Neural progenitor cell (in vitro differentiated cells): ENCODE results near the gene ATG16L2. TPM values are rescaled to one million over a fixed set of nuclear protein-coding genes. Genes with fewer than 3 reads are reported as not detected.
A peak's percentile ranks its signal among the peaks of the same experiment; 100 is the strongest.

Experiments
- DNase-seq: peaks from one replicate; pipeline ENCODE4 v3.0.0-alpha.2; 2016; ENCODE audit warnings: low spot score
- H2AFZ ChIP-seq: fragments of 200-600 bp; sonication (generic); replicated peaks from 2 replicates; pipeline ENCODE4 v1.6.1; 2016; ENCODE audit warnings: antibody characterized with exemption
- H3F3A ChIP-seq: fragments of 200-600 bp; sonication (generic); 2 replicates; pipeline ENCODE4 v1.6.1; 2016; ENCODE audit warnings: antibody characterized with exemption, low read depth
- H3K27ac ChIP-seq: fragments of 200-600 bp; sonication (generic); 2 replicates; pipeline ENCODE4 v1.5.1; 2016; ENCODE audit warnings: mild to moderate bottlenecking
- H3K27me3 ChIP-seq: fragments of 200-600 bp; sonication (generic); 2 replicates; pipeline ENCODE4 v1.6.1; 2016; ENCODE audit warnings: mild to moderate bottlenecking, moderate library complexity
- H3K36me3 ChIP-seq: fragments of 200-600 bp; sonication (generic); 2 replicates; pipeline ENCODE4 v1.5.1; 2016
- H3K4me1 ChIP-seq: fragments of 200-600 bp; sonication (generic); 2 replicates; pipeline ENCODE4 v1.6.1; 2016; ENCODE audit warnings: mixed run types
- H3K4me2 ChIP-seq: fragments of 200-600 bp; sonication (generic); 2 replicates; pipeline ENCODE4 v1.6.1; 2016
- H3K4me3 ChIP-seq: fragments of 200-600 bp; sonication (generic); 2 replicates; pipeline ENCODE4 v1.5.1; 2016
- H3K79me2 ChIP-seq: fragments of 200-600 bp; sonication (generic); 2 replicates; pipeline ENCODE4 v1.6.1; 2016; ENCODE audit warnings: low read depth
- H3K9ac ChIP-seq: fragments of 200-600 bp; sonication (generic); 2 replicates; pipeline ENCODE4 v1.6.1; 2016
- H3K9me3 ChIP-seq: fragments of 200-600 bp; sonication (generic); 2 replicates; pipeline ENCODE4 v1.5.1; 2016; ENCODE audit warnings: low read depth
- H4K20me1 ChIP-seq: fragments of 200-600 bp; sonication (generic); 2 replicates; pipeline ENCODE4 v1.6.1; 2016; ENCODE audit warnings: low read depth
- H3K27ac Mint-ChIP-seq: 3 replicates; pipeline ENCODE4 v1.8.0; 2021; ENCODE audit warnings: mixed read lengths
- H3K27me3 Mint-ChIP-seq: 2 replicates; pipeline ENCODE4 v1.8.0; 2022; ENCODE audit warnings: low read depth, mild to moderate bottlenecking, inconsistent platforms, moderate library complexity, mixed read lengths; ENCODE audit not compliant: insufficient read depth
- H3K36me3 Mint-ChIP-seq: 3 replicates; pipeline ENCODE4 v1.8.0; 2021; ENCODE audit warnings: mixed read lengths
- H3K4me1 Mint-ChIP-seq: 3 replicates; pipeline ENCODE4 v1.8.0; 2021; ENCODE audit warnings: mixed read lengths
- H3K4me3 Mint-ChIP-seq: 3 replicates; pipeline ENCODE4 v1.8.0; 2021; ENCODE audit warnings: mild to moderate bottlenecking, moderate library complexity, mixed read lengths
- H3K9me3 Mint-ChIP-seq: 3 replicates; pipeline ENCODE4 v1.8.0; 2020; ENCODE audit warnings: mixed read lengths
- CTCF ChIP-seq: fragments of 200-600 bp; sonication (generic); IDR thresholded peaks from 2 replicates; pipeline ENCODE4 v1.5.1; 2017; ENCODE audit warnings: antibody characterized with exemption, mild to moderate bottlenecking
- EZH2 ChIP-seq: fragments of 200-600 bp; sonication (generic); IDR thresholded peaks from 2 replicates; pipeline ENCODE4 v1.6.1; 2017; ENCODE audit warnings: antibody characterized with exemption, mild to moderate bottlenecking, moderate library complexity
- EZH2phosphoT487 ChIP-seq: fragments of 200-600 bp; sonication (generic); IDR thresholded peaks from 2 replicates; pipeline ENCODE4 v1.6.1; 2017; ENCODE audit warnings: antibody characterized with exemption
- total RNA-seq: library from RNA; depleted of rRNA; stranded (reverse); fragments of >200 nt; gene quantifications from 2 replicates; pipeline ENCODE4 v1.2.3, GENCODE V29; 2015; ENCODE audit warnings: low replicate concordance

ATG16L2 gene
- total RNA-seq, 1 donor from 2014 or later: 20.5 TPM

- Histone ChIP-seq H3K27ac (no peak overlapping the region), H3K27me3 (no peaks in the 10 kb centered on the region), H3K36me3 (no peaks in the 10 kb centered on the region), H3K79me2 (no peaks in the 10 kb centered on the region), H4K20me1 (no peaks in the 10 kb centered on the region), H3K9me3 (no peaks in the 10 kb centered on the region), H3K4me2 (no peak overlapping the region), H3K9ac (no peak overlapping the region), H2AFZ (no peak overlapping the region), H3K4me3 (no peak overlapping the region), H3F3A (peaks cover 9% of the 10 kb centered on the region), H3K4me1 (peaks cover 10% of the 10 kb centered on the region)
- H3K9me3 Mint-ChIP-seq: no peaks in the 10 kb centered on the region
- no peak overlapping the region for H3K27ac Mint-ChIP-seq
- no peak overlapping the region for H3K4me3 Mint-ChIP-seq
- H3K36me3 Mint-ChIP-seq: peaks cover 28% of the 10 kb centered on the region
- no peak for TF ChIP-seq EZH2phosphoT487
- TF ChIP-seq EZH2: no peak
- no peak for TF ChIP-seq CTCF
- H3K4me1 Mint-ChIP-seq: peaks cover 3% of the 10 kb centered on the region
- H3K27me3 Mint-ChIP-seq: no peaks in the 10 kb centered on the region
- DNase-seq: no peak
These were observed 26.6 kb downstream of the ATG16L2 start for GRCh38 chr11:72840780-72841179.

- no peak overlapping the region for H3K27ac Mint-ChIP-seq
- no peak for DNase-seq
- Histone ChIP-seq H3K9ac (no peak overlapping the region), H3K4me1 (peaks cover 10% of the 10 kb centered on the region), H3K36me3 (no peaks in the 10 kb centered on the region), H4K20me1 (no peaks in the 10 kb centered on the region), H3K27ac (peak overlapping the region; percentile 38), H2AFZ (no peak overlapping the region), H3K4me3 (no peak overlapping the region), H3K79me2 (no peaks in the 10 kb centered on the region), H3F3A (peaks cover 9% of the 10 kb centered on the region), H3K4me2 (no peak overlapping the region), H3K9me3 (no peaks in the 10 kb centered on the region), H3K27me3 (no peaks in the 10 kb centered on the region)
- H3K9me3 Mint-ChIP-seq: no peaks in the 10 kb centered on the region
- peaks cover 3% of the 10 kb centered on the region for H3K27me3 Mint-ChIP-seq
- H3K4me1 Mint-ChIP-seq: no peaks in the 10 kb centered on the region
- H3K36me3 Mint-ChIP-seq: peaks cover 30% of the 10 kb centered on the region
- no peak for TF ChIP-seq CTCF
- TF ChIP-seq EZH2: no peak
- no peak for TF ChIP-seq EZH2phosphoT487
- H3K4me3 Mint-ChIP-seq: no peak overlapping the region
These were observed 27.2 kb downstream of the ATG16L2 start for GRCh38 chr11:72841397-72841796.

- peak; percentile 33 for DNase-seq
- H2AFZ ChIP-seq: no peak overlapping the region
- TF ChIP-seq EZH2phosphoT487 (no peak), CTCF (no peak), EZH2 (no peak)
- Mint-ChIP-seq H3K9me3 (no peaks in the 10 kb centered on the region), H3K4me1 (no peaks in the 10 kb centered on the region), H3K27ac (no peak overlapping the region), H3K4me3 (no peak overlapping the region), H3K36me3 (peaks cover 33% of the 10 kb centered on the region), H3K27me3 (peaks cover 4% of the 10 kb centered on the region)
- H3K9ac ChIP-seq: no peak overlapping the region
- H3K4me3 ChIP-seq: no peak overlapping the region
- no peaks in the 10 kb centered on the region for H3K27me3 ChIP-seq
- no peaks in the 10 kb centered on the region for H3K9me3 ChIP-seq
- H3F3A ChIP-seq: peaks cover 9% of the 10 kb centered on the region
- H3K79me2 ChIP-seq: no peaks in the 10 kb centered on the region
- H3K36me3 ChIP-seq: no peaks in the 10 kb centered on the region
- no peak overlapping the region for H3K4me2 ChIP-seq
- H3K27ac ChIP-seq: no peak overlapping the region
- H3K4me1 ChIP-seq: peaks cover 10% of the 10 kb centered on the region
- H4K20me1 ChIP-seq: no peaks in the 10 kb centered on the region
These were observed 27.9 kb downstream of the ATG16L2 start for GRCh38 chr11:72842126-72842525.
